ENCODE data around the gene PPP1R3G. TPM values are rescaled to one million over a fixed set of nuclear protein-coding genes. Genes with fewer than 3 reads are reported as not detected.
"Not testable (repeated sequence)": the region's sequence is repeated elsewhere in the genome, so short reads cannot be mapped to it uniquely, and the experiment has no call there.

The PPP1R3G gene
- under 1 TPM; 0.08 to 0.55 (median 0.22) TPM for polyA plus RNA-seq

GRCh38 chr6:5084781-5085647 is at the start of gene PPP1R3G:
PPP1R3G (plus strand) TSS chr6:5085341; CDS start chr6:5085486, 145 bp downstream.
- no peak within 1 kb of the TSS for H3K27ac ChIP-seq (ENCODE audit: low read depth, low read length)
- 0 to 1% (median 0%) methylated on average over 77 to 83 of the region's 83 CpGs for WGBS, 3 donors

- WGBS, 3 donors, result 72 to 77% (median 77%) methylated on average over 8 of the region's 8 CpGs
- no peak overlapping the region for H3K27ac ChIP-seq (ENCODE audit: low read depth, low read length)
These were observed 48.9 kb upstream of the PPP1R3G start for GRCh38 chr6:5036269-5036668.

GRCh38 chr6:5041955-5042354 is 43.2 kb upstream of the PPP1R3G start:
- H3K27ac ChIP-seq (ENCODE audit: low read depth, low read length), result no peak overlapping the region
- 40 to 63% (median 42%) methylated on average over 2 of the region's 2 CpGs for WGBS, 3 donors

- WGBS, 3 donors, result 86 to 91% (median 91%) methylated on average over 3 of the region's 3 CpGs
- no peak overlapping the region for H3K27ac ChIP-seq (ENCODE audit: low read depth, low read length)
These were observed 42.7 kb upstream of the PPP1R3G start for GRCh38 chr6:5042436-5042835.

GRCh38 chr6:5044866-5045265 is 40.3 kb upstream of the PPP1R3G start:
- H3K27ac ChIP-seq (ENCODE audit: low read depth, low read length), result no peak overlapping the region
- 76 to 91% (median 80%) methylated on average over 3 of the region's 3 CpGs for WGBS, 3 donors

- H3K27ac ChIP-seq (ENCODE audit: low read depth, low read length), result no peak overlapping the region
- WGBS, 3 donors, result 61 to 77% (median 69%) methylated on average over 8 of the region's 8 CpGs
These were observed 39.7 kb upstream of the PPP1R3G start for GRCh38 chr6:5045416-5045815.

GRCh38 chr6:5046430-5046829 is 38.7 kb upstream of the PPP1R3G start:
- 86 to 98% (median 94%) methylated on average over 9 of the region's 9 CpGs for WGBS, 3 donors
- H3K27ac ChIP-seq (ENCODE audit: low read depth, low read length), result no peak overlapping the region

GRCh38 chr6:5050009-5050408 is 35.1 kb upstream of the PPP1R3G start:
- 79 to 93% (median 87%) methylated on average over 2 of the region's 2 CpGs for WGBS, 3 donors
- H3K27ac ChIP-seq (ENCODE audit: low read depth, low read length), result no peak overlapping the region

- no peak overlapping the region for H3K27ac ChIP-seq (ENCODE audit: low read depth, low read length)
- 88 to 97% (median 96%) methylated on average over 1 of the region's 1 CpG for WGBS, 3 donors
These were observed 33.7 kb upstream of the PPP1R3G start for GRCh38 chr6:5051394-5051793.

GRCh38 chr6:5053038-5053437 is 32.1 kb upstream of the PPP1R3G start:
- H3K27ac ChIP-seq (ENCODE audit: low read depth, low read length), result no peak overlapping the region

GRCh38 chr6:5053864-5054244 is 31.3 kb upstream of the PPP1R3G start:
- H3K27ac ChIP-seq (ENCODE audit: low read depth, low read length), result no peak overlapping the region
- WGBS, 3 donors, result 25 to 62% (median 56%) methylated on average over 1 of the region's 1 CpG

GRCh38 chr6:5054245-5054873 is 30.8 kb upstream of the PPP1R3G start:
- 66 to 71% (median 68%) methylated on average over 6 of the region's 6 CpGs for WGBS, 3 donors
- no peak overlapping the region for H3K27ac ChIP-seq (ENCODE audit: low read depth, low read length)

- WGBS, 3 donors, result 85 to 93% (median 90%) methylated on average over 4 of the region's 4 CpGs
- no peak overlapping the region for H3K27ac ChIP-seq (ENCODE audit: low read depth, low read length)
These were observed 30.0 kb upstream of the PPP1R3G start for GRCh38 chr6:5055118-5055517.

- no peak overlapping the region for H3K27ac ChIP-seq (ENCODE audit: low read depth, low read length)
- WGBS, 3 donors, result 67 to 76% (median 75%) methylated on average over 8 of the region's 8 CpGs
These were observed 26.9 kb upstream of the PPP1R3G start for GRCh38 chr6:5058254-5058653.

GRCh38 chr6:5059036-5059896 is 25.9 kb upstream of the PPP1R3G start:
- 87 to 95% (median 91%) methylated on average over 11 of the region's 11 CpGs for WGBS, 3 donors
- H3K27ac ChIP-seq (ENCODE audit: low read depth, low read length), result no peak overlapping the region

GRCh38 chr6:5060439-5060838 is 24.7 kb upstream of the PPP1R3G start:
- WGBS, 3 donors, result 90 to 96% (median 94%) methylated on average over 9 of the region's 9 CpGs
- H3K27ac ChIP-seq (ENCODE audit: low read depth, low read length), result not testable (repeated sequence)

GRCh38 chr6:5061152-5061551 is 24.0 kb upstream of the PPP1R3G start:
- no peak overlapping the region for H3K27ac ChIP-seq (ENCODE audit: low read depth, low read length)
- WGBS, 3 donors, result 59 to 67% (median 62%) methylated on average over 3 of the region's 3 CpGs

GRCh38 chr6:5063617-5064016 is 21.5 kb upstream of the PPP1R3G start:
- no peak overlapping the region for H3K27ac ChIP-seq (ENCODE audit: low read depth, low read length)
- 88% methylated on average over 7 to 8 of the region's 8 CpGs for WGBS, 3 donors

All from adipose tissue (tissue), 3 donors.